Measurements from ENCODE around the gene ALDH2. TPM values are rescaled to one million over a fixed set of nuclear protein-coding genes. Genes with fewer than 3 reads are reported as not detected.

ALDH2 gene
- total RNA-seq, 2 donors from 2014 or later: not detected

- no peak overlapping the region for H3K27ac Mint-ChIP-seq
- no peak overlapping the region for H3K4me3 Mint-ChIP-seq
- DNase-seq (ENCODE audit: low spot score) (no peak), ATAC-seq (no peak)
- no peaks in the 10 kb centered on the region for H3K9me3 Mint-ChIP-seq
- H3K36me3 Mint-ChIP-seq: no peaks in the 10 kb centered on the region
- no peaks in the 10 kb centered on the region for H3K4me1 Mint-ChIP-seq (ENCODE audit: low read depth in 2 of 2)
- no peaks in the 10 kb centered on the region for H3K27me3 Mint-ChIP-seq
These were observed 18.9 kb downstream of the ALDH2 start for GRCh38 chr12:111785651-111786050.

DNA sequence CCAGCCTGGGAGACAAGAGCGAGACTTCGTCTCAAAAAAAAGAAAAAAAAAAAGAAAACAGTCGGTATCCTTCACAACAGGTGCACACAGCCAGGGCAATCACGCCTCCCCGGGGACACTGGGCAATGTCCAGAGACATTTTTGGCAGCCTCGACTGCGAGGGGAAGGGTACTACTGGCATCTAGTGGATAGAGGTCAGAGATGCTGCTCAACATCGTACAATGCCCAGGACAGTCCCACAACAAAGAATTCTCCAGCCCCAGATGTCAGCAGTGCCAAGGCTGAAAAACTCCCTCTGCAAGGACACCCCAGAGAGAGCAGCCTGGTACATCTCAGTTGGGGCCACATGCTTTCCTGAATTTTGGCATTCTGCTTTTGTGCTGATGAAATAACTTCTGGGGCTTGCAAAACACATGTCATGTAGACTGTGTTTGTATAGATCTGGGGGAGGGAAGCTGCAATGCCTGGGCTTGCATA lies 21.5 kb downstream of the ALDH2 start:
- ATAC-seq: no peak
- DNase-seq (ENCODE audit: low spot score): no peak
- Mint-ChIP-seq H3K27me3 (no peaks in the 10 kb centered on the region), H3K9me3 (no peaks in the 10 kb centered on the region), H3K36me3 (no peaks in the 10 kb centered on the region), H3K4me3 (no peak overlapping the region), H3K4me1 (ENCODE audit: low read depth in 2 of 2) (no peaks in the 10 kb centered on the region), H3K27ac (no peak overlapping the region)

DNA sequence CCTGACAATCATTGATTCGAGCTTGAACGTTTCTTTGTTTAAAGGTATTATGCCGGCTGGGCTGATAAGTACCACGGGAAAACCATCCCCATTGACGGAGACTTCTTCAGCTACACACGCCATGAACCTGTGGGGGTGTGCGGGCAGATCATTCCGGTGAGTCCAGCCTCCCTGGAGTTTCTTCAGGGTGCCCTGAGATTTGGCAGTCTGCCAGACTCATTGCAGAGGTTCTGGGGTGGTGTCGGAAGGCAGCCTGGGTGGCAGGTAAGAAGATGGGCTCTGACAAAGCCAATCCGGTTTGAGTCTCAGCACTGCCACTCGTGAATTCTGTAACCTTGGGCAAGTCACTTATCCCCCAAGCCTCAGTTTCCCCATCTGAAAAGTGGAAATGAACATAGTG lies 23.0 kb downstream of the ALDH2 start:
- Mint-ChIP-seq H3K9me3 (no peaks in the 10 kb centered on the region), H3K27ac (no peak overlapping the region), H3K36me3 (no peaks in the 10 kb centered on the region), H3K27me3 (no peaks in the 10 kb centered on the region), H3K4me3 (no peak overlapping the region), H3K4me1 (ENCODE audit: low read depth in 2 of 2) (no peaks in the 10 kb centered on the region)
- no peak for ATAC-seq
- DNase-seq (ENCODE audit: low spot score): no peak

- no peaks in the 10 kb centered on the region for H3K36me3 Mint-ChIP-seq
- DNase-seq (ENCODE audit: low spot score) (no peak), ATAC-seq (no peak)
- no peaks in the 10 kb centered on the region for H3K27me3 Mint-ChIP-seq
- H3K4me3 Mint-ChIP-seq: no peak overlapping the region
- H3K27ac Mint-ChIP-seq: no peak overlapping the region
- no peaks in the 10 kb centered on the region for H3K4me1 Mint-ChIP-seq (ENCODE audit: low read depth in 2 of 2)
- no peaks in the 10 kb centered on the region for H3K9me3 Mint-ChIP-seq
These were observed 24.8 kb downstream of the ALDH2 start for GRCh38 chr12:111791507-111791906.

- Mint-ChIP-seq H3K4me3 (no peak overlapping the region), H3K27ac (no peak overlapping the region), H3K9me3 (no peaks in the 10 kb centered on the region), H3K36me3 (no peaks in the 10 kb centered on the region), H3K27me3 (no peaks in the 10 kb centered on the region), H3K4me1 (ENCODE audit: low read depth in 2 of 2) (no peaks in the 10 kb centered on the region)
- DNase-seq (ENCODE audit: low spot score) (no peak), ATAC-seq (no peak)
These were observed 25.6 kb downstream of the ALDH2 start for GRCh38 chr12:111792155-111792855.

DNA sequence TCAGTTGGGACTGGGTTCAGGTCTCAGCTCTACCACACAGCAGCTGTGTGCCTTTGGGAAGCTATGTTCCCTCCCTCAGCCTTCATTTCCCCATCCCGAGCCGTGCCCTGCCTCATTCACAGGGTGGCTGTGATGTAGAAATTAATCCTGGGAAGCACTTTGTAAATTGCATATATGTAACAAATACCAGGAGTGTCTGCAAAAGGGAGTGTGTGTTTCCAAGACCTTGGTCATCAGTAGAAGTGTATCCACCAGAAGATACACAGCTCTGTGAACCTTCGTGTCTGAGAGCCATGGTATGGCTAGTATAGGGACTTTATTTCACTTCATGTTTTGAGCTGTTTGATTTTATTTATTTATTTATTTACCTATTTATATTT lies 26.1 kb downstream of the ALDH2 start:
- DNase-seq (ENCODE audit: low spot score) (no peak), ATAC-seq (no peak)
- H3K27me3 Mint-ChIP-seq: no peaks in the 10 kb centered on the region
- H3K9me3 Mint-ChIP-seq: no peaks in the 10 kb centered on the region
- H3K4me1 Mint-ChIP-seq (ENCODE audit: low read depth in 2 of 2): no peaks in the 10 kb centered on the region
- H3K36me3 Mint-ChIP-seq: no peaks in the 10 kb centered on the region
- H3K27ac Mint-ChIP-seq: no peak overlapping the region
- H3K4me3 Mint-ChIP-seq: no peak overlapping the region

DNA sequence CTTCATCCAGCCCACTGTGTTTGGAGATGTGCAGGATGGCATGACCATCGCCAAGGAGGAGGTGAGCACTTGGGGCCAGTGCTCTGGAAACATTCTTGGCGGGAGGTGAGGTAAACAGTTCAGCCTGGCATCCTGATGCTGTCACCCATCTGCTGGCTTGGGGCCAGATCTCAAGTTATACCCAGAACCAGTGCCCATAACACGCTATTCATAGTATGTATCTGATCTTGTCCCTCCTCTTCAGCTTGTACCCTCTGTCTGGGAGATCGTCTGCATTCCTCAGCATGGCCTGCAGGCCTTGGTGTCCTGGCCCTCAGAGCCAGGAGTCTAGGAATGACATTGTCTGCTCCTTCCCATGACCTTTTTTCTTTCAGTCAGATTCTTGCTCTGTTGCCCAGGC lies 31.4 kb downstream of the ALDH2 start:
- H3K4me3 Mint-ChIP-seq: no peak overlapping the region
- H3K27ac Mint-ChIP-seq: no peak overlapping the region
- ATAC-seq: no peak
- no peaks in the 10 kb centered on the region for H3K36me3 Mint-ChIP-seq
- H3K27me3 Mint-ChIP-seq: no peaks in the 10 kb centered on the region
- no peak for DNase-seq (ENCODE audit: low spot score)
- H3K4me1 Mint-ChIP-seq (ENCODE audit: low read depth in 2 of 2): no peaks in the 10 kb centered on the region
- no peaks in the 10 kb centered on the region for H3K9me3 Mint-ChIP-seq

- H3K27me3 Mint-ChIP-seq: no peaks in the 10 kb centered on the region
- no peak overlapping the region for H3K4me3 Mint-ChIP-seq
- no peak overlapping the region for H3K27ac Mint-ChIP-seq
- ATAC-seq (no peak), DNase-seq (ENCODE audit: low spot score) (no peak)
- H3K36me3 Mint-ChIP-seq: no peaks in the 10 kb centered on the region
- H3K4me1 Mint-ChIP-seq (ENCODE audit: low read depth in 2 of 2): no peaks in the 10 kb centered on the region
- no peaks in the 10 kb centered on the region for H3K9me3 Mint-ChIP-seq
These were observed 33.0 kb downstream of the ALDH2 start for GRCh38 chr12:111799758-111800157.

- Mint-ChIP-seq H3K36me3 (no peaks in the 10 kb centered on the region), H3K9me3 (no peaks in the 10 kb centered on the region)
These were observed 36.4 kb downstream of the ALDH2 start for GRCh38 chr12:111803038-111803626.

GRCh38 chr12:111803851-111804250 lies 37.1 kb downstream of the ALDH2 start:
- H3K9me3 Mint-ChIP-seq: no peaks in the 10 kb centered on the region
- H3K4me3 Mint-ChIP-seq: no peak overlapping the region
- ATAC-seq: no peak
- H3K27me3 Mint-ChIP-seq: no peaks in the 10 kb centered on the region
- no peaks in the 10 kb centered on the region for H3K4me1 Mint-ChIP-seq (ENCODE audit: low read depth in 2 of 2)
- H3K27ac Mint-ChIP-seq: no peak overlapping the region
- DNase-seq (ENCODE audit: low spot score): no peak
- H3K36me3 Mint-ChIP-seq: no peaks in the 10 kb centered on the region

More at GRCh38 chr12:111803038-111803626, 36.4 kb downstream of the ALDH2 start:
- no peak overlapping the region for H3K27ac Mint-ChIP-seq
- H3K4me3 Mint-ChIP-seq: no peak overlapping the region
- H3K4me1 Mint-ChIP-seq (ENCODE audit: low read depth in 2 of 2): no peaks in the 10 kb centered on the region
- no peak for DNase-seq (ENCODE audit: low spot score)
- no peaks in the 10 kb centered on the region for H3K27me3 Mint-ChIP-seq
- ATAC-seq: no peak

DNA sequence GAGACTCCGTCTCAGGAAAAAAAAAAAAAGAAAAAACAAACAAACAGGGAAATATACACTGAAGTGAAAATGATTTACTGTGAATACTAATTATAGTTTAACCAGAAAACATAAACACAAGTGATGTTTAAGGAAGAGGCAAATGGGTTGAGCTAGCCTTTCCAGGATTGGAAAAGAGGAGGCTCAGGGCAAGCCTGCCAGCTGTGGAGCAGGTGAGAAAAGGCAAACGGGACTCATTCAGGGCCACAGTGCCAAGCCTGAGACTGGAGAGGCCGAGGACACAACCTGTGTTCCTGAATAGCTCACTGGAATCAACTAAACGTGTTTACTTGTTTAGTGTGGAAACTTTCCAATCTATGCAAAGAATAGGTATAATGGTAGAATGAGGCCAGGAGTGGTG lies 39.6 kb downstream of the ALDH2 start:
- ATAC-seq: no peak

DNA sequence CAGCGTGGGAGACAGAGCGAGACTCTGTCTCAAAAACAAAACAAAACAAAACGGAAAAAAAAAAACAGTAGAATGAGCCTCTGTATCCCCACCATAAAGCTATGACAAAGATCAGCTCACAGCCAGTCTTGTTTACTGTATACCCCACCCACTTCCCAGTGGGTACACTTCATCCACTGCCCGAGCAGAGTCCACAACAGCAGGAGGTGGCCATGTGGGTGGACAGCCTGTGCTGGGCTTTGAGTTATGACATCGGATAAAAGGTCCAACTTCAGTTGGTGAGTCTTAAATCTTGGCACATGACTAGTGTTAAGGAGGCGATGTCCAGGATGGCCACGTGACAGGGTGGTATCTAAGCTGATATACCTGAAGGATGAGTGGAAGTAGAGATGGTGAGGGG lies 40.5 kb downstream of the ALDH2 start:
- no peaks in the 10 kb centered on the region for H3K9me3 Mint-ChIP-seq
- H3K4me3 Mint-ChIP-seq: no peak overlapping the region
- H3K27me3 Mint-ChIP-seq: no peaks in the 10 kb centered on the region
- ATAC-seq: no peak
- no peaks in the 10 kb centered on the region for H3K36me3 Mint-ChIP-seq
- no peaks in the 10 kb centered on the region for H3K4me1 Mint-ChIP-seq (ENCODE audit: low read depth in 2 of 2)
- no peak overlapping the region for H3K27ac Mint-ChIP-seq
- no peak for DNase-seq (ENCODE audit: low spot score)

More for the DNA sequence above, 39.6 kb downstream of the ALDH2 start:
- DNase-seq (ENCODE audit: low spot score): no peak
- Mint-ChIP-seq H3K9me3 (no peaks in the 10 kb centered on the region), H3K4me1 (ENCODE audit: low read depth in 2 of 2) (no peaks in the 10 kb centered on the region), H3K36me3 (no peaks in the 10 kb centered on the region), H3K27ac (no peak overlapping the region), H3K27me3 (no peaks in the 10 kb centered on the region), H3K4me3 (no peak overlapping the region)

DNA sequence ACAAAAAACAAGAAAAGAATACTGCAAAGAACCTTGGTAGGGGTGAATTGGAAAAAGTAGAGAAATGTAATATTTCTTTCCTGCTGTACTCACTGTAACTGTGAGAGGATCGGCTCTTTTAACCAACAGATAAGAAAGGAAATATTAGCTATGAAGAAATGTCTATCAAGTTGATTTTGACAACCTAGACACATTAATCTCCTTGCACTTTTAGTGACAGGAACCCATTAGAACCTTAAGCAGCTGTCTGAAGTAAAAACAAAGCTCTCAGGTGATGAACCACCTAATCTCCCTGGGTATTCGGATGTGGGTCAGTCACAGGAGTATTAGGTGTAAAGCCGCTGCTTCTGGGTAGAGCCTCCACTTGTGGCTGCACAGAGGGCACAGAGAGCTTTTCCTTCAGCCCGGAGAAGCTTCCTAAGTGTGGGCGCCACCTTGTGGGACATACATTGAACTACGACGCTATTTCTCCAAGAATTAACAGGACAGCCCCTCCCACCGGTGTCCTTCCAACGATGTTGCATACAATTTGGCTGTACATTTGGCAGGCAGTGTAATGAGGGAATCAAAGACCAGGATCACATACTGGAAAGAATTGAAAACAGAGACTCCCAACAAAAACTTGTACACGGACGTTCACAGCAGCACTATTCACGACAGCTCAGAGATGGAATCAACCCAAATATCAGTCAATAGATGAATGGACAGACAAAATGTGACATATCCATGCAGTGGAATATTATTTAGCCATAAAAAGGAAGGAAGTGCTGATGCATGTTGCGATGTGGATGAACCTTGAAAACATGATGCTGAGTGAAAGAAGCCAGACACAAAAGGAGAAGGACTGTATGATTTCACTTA lies 46.4 kb downstream of the ALDH2 start:
- peaks cover 5 to 7% of the 10 kb centered on the region in 2 donors for H3K27me3 Mint-ChIP-seq
- H3K4me1 Mint-ChIP-seq (ENCODE audit: low read depth in 2 of 2): peaks cover 7 to 10% of the 10 kb centered on the region in 2 donors
- H3K9me3 Mint-ChIP-seq: no peaks in the 10 kb centered on the region
- H3K36me3 Mint-ChIP-seq: no peaks in the 10 kb centered on the region
- DNase-seq (ENCODE audit: low spot score) (peak; percentile 66), ATAC-seq (peak; percentile 82 to 86)
- no peak overlapping the region for H3K27ac Mint-ChIP-seq
- H3K4me3 Mint-ChIP-seq: no peak overlapping the region

DNA sequence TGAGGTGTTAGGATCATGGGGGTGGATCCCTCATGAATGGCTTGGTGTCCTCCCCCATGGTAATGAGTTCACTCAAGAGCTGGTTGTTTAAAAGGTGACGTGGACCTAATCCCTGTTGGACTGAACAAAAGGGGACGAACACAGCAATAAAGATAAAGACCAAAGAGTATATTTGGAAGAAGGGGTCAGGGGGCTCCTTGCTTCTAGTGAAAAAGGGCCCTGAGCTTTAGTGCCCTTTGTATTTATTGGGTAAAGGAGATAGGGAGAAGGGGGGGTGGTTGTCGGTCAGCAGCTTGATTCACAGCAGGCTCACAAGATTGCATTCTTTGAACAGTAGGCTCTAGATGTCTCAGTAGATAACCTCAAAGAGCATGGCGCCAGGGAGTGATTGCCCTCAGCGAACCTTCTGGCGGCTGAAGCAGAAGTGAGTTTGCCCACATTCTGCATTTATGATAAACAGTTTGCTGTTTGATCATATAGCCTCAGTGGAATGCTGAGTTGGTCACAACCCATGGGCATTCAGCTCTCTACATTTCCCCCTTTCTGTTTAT lies 49.4 kb downstream of the ALDH2 start:
- Mint-ChIP-seq H3K9me3 (no peaks in the 10 kb centered on the region), H3K27ac (no peak overlapping the region), H3K4me1 (ENCODE audit: low read depth in 2 of 2) (peaks cover 7 to 10% of the 10 kb centered on the region in 2 donors), H3K27me3 (peaks cover 13 to 20% of the 10 kb centered on the region in 2 donors), H3K36me3 (no peaks in the 10 kb centered on the region), H3K4me3 (no peak overlapping the region)
- DNase-seq (ENCODE audit: low spot score) (no peak), ATAC-seq (no peak)

Data from natural killer cell treated with Interleukin-12 subunit alpha and Interleukin-12 subunit beta and Interleukin-15 and Interleukin-18, amount 100 ng/mL, for 72 hours (primary cell).